C4-2B (cell line): ENCODE data around the gene PELI2.

ENCODE experiments used
- ZFX ChIP-seq: fragments of 450-650 bp; IDR thresholded peaks from 2 replicates; pipeline ENCODE4 v1.6.1; 2017
- TF ChIP-seq, protein P1 (sequence below): fragments of 450-650 bp; conservative IDR thresholded peaks from 2 replicates; pipeline ENCODE4 v1.5.1; 2017; ENCODE audit warnings: mild to moderate bottlenecking

DNA sequence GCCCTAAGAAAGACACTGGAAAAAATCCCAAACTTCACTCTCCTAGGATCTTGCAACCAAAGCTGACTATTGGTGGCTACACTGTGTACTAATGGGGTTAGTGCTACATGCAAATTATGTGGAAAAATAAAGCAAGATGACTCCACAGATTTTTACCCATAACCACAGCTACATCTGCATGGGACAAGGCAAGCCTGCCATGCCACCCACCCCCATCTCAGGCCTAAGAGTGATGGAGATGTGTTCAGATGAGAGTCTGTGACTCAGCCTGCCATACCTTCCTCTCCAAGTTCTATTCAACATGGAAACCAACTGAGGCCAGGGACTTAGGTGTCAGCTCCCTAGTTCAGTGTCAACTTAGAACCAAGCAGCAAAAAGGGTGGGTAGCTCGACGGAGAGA is 206.2 kb downstream of the PELI2 start:
- TF ChIP-seq, protein P1, sequence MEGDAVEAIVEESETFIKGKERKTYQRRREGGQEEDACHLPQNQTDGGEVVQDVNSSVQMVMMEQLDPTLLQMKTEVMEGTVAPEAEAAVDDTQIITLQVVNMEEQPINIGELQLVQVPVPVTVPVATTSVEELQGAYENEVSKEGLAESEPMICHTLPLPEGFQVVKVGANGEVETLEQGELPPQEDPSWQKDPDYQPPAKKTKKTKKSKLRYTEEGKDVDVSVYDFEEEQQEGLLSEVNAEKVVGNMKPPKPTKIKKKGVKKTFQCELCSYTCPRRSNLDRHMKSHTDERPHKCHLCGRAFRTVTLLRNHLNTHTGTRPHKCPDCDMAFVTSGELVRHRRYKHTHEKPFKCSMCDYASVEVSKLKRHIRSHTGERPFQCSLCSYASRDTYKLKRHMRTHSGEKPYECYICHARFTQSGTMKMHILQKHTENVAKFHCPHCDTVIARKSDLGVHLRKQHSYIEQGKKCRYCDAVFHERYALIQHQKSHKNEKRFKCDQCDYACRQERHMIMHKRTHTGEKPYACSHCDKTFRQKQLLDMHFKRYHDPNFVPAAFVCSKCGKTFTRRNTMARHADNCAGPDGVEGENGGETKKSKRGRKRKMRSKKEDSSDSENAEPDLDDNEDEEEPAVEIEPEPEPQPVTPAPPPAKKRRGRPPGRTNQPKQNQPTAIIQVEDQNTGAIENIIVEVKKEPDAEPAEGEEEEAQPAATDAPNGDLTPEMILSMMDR = no peak
- TF ChIP-seq ZFX = no peak
